ENCODE measurements around the gene ANGPTL4. TPM values are rescaled to one million over a fixed set of nuclear protein-coding genes. Genes with fewer than 3 reads are reported as not detected.
A peak's percentile ranks its signal among the peaks of the same experiment; 100 is the strongest.

Gene ANGPTL4
- total and polyA plus RNA-seq, 2 of the 13 experiments (the other 11 are each of a cell fraction or from before 2014, with no cell fraction given), result 0.80 to 21.7 TPM

DNA sequence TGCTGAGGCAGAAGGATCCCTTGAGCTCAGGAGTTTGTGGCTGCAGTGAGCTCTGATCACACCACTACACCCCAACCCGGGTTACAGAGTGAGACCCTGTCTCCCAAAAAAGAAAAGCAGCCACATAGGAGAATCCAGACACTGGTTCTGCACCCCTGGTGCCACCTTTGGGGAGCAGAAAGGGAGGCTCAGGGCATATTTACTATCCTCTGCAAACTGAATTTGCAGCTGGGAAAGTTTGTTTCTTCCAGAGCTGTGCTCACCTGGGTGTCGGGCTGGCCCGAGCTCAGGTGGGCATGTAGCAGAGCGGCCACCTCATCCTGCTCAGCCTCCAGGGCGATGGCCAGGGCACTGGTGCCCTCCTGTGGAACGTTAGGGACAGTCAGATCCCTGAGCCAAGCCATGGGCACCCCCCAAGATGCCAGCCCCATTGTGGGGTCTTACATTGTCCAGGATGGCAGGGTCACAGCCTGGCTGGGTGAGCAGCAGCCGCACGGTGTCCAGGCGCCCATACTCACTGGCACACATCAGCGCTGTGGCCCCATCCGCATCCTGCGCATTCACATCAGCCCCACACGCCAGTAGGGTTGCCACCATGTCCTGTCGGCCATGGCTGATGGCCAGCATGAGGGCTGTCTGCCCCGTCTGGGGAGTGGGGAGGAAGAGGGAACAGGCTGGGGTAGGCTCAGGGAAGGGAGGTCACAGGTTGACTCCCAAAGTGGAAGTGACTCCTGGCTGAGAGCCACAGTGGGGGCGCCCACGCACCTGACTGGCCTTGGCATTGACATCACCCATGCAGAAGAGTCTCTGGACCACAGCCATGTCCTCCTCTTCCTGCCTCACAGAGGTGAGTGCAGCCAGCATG is 39.5 kb upstream of the ANGPTL4 start (continued):
- TF ChIP-seq, protein P1, sequence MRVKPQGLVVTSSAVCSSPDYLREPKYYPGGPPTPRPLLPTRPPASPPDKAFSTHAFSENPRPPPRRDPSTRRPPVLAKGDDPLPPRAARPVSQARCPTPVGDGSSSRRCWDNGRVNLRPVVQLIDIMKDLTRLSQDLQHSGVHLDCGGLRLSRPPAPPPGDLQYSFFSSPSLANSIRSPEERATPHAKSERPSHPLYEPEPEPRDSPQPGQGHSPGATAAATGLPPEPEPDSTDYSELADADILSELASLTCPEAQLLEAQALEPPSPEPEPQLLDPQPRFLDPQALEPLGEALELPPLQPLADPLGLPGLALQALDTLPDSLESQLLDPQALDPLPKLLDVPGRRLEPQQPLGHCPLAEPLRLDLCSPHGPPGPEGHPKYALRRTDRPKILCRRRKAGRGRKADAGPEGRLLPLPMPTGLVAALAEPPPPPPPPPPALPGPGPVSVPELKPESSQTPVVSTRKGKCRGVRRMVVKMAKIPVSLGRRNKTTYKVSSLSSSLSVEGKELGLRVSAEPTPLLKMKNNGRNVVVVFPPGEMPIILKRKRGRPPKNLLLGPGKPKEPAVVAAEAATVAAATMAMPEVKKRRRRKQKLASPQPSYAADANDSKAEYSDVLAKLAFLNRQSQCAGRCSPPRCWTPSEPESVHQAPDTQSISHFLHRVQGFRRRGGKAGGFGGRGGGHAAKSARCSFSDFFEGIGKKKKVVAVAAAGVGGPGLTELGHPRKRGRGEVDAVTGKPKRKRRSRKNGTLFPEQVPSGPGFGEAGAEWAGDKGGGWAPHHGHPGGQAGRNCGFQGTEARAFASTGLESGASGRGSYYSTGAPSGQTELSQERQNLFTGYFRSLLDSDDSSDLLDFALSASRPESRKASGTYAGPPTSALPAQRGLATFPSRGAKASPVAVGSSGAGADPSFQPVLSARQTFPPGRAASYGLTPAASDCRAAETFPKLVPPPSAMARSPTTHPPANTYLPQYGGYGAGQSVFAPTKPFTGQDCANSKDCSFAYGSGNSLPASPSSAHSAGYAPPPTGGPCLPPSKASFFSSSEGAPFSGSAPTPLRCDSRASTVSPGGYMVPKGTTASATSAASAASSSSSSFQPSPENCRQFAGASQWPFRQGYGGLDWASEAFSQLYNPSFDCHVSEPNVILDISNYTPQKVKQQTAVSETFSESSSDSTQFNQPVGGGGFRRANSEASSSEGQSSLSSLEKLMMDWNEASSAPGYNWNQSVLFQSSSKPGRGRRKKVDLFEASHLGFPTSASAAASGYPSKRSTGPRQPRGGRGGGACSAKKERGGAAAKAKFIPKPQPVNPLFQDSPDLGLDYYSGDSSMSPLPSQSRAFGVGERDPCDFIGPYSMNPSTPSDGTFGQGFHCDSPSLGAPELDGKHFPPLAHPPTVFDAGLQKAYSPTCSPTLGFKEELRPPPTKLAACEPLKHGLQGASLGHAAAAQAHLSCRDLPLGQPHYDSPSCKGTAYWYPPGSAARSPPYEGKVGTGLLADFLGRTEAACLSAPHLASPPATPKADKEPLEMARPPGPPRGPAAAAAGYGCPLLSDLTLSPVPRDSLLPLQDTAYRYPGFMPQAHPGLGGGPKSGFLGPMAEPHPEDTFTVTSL (CRISPR knock-in tag; IDR thresholded peaks at IDR 0.05; ENCODE audit: borderline replicate concordance), result no peak
- TF ChIP-seq SALL1 (CRISPR knock-in tag; IDR thresholded peaks at IDR 0.05) (0 out of 2 replicates have a peak, but pooled peaks have one; percentile 10), KAT2B (IDR thresholded peaks at IDR 0.05; ENCODE audit: borderline replicate concordance, low read depth, low read length) (no peak), ZNF75D (CRISPR knock-in tag; IDR thresholded peaks at IDR 0.05; ENCODE audit: borderline replicate concordance) (no peak), ZNF451 (CRISPR knock-in tag; IDR thresholded peaks at IDR 0.05) (no peak), TEAD3 (CRISPR knock-in tag; optimal IDR thresholded peaks at IDR 0.05; ENCODE audit: borderline replicate concordance) (no peak), AKAP8 (CRISPR knock-in tag; IDR thresholded peaks at IDR 0.05) (peak; percentile 86; the same call in 1 of the 2 replicates), ZNF891 (CRISPR knock-in tag; IDR thresholded peaks at IDR 0.05) (no peak), ZNF678 (CRISPR knock-in tag; IDR thresholded peaks at IDR 0.05) (no peak), ZNF326 (CRISPR knock-in tag; IDR thresholded peaks at IDR 0.05; ENCODE audit: borderline replicate concordance) (peak; percentile 73; the same call in 1 of the 2 replicates), GTF3A (CRISPR knock-in tag; conservative IDR thresholded peaks at IDR 0.05) (no peak), ZNF674 (CRISPR knock-in tag; IDR thresholded peaks at IDR 0.05; ENCODE audit: low read depth) (no peak), RBFOX2 (IDR thresholded peaks at IDR 0.05; ENCODE audit: low read depth, low read length) (peak; percentile 63; the same call in 1 of the 2 replicates), CREB1 (IDR thresholded peaks at IDR 0.05) (no peak), CREB1 (CRISPR knock-in tag; IDR thresholded peaks at IDR 0.05) (no peak), ZNF569 (CRISPR knock-in tag; IDR thresholded peaks at IDR 0.05; ENCODE audit: borderline replicate concordance) (no peak), ZNF562 (CRISPR knock-in tag; IDR thresholded peaks at IDR 0.05; ENCODE audit: borderline replicate concordance) (no peak)
- TF ChIP-seq, protein P2, sequence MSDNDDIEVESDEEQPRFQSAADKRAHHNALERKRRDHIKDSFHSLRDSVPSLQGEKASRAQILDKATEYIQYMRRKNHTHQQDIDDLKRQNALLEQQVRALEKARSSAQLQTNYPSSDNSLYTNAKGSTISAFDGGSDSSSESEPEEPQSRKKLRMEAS (IDR thresholded peaks at IDR 0.05), result 0 out of 2 replicates have a peak, but pooled peaks have one; percentile 9
- TF ChIP-seq, protein P3, sequence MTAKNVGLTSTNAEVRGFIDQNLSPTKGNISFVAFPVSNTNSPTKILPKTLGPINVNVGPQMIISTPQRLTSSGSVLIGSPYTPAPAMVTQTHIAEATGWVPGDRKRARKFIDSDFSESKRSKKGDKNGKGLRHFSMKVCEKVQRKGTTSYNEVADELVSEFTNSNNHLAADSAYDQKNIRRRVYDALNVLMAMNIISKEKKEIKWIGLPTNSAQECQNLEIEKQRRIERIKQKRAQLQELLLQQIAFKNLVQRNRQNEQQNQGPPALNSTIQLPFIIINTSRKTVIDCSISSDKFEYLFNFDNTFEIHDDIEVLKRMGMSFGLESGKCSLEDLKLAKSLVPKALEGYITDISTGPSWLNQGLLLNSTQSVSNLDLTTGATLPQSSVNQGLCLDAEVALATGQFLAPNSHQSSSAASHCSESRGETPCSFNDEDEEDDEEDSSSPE (CRISPR knock-in tag; IDR thresholded peaks at IDR 0.05), result no peak
- TF ChIP-seq, protein P4, sequence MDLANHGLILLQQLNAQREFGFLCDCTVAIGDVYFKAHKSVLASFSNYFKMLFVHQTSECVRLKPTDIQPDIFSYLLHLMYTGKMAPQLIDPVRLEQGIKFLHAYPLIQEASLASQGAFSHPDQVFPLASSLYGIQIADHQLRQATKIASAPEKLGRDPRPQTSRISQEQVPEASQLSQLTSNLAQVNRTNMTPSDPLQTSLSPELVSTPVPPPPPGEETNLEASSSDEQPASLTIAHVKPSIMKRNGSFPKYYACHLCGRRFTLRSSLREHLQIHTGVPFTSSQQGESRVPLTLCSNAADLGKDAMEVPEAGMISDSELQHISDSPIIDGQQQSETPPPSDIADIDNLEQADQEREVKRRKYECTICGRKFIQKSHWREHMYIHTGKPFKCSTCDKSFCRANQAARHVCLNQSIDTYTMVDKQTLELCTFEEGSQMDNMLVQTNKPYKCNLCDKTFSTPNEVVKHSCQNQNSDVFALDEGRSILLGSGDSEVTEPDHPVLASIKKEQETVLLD (CRISPR knock-in tag; IDR thresholded peaks at IDR 0.05; ENCODE audit: low read depth), result no peak
